Testis (tissue), 3 donors: ENCODE results near the gene ZNF786. TPM values are rescaled to one million over a fixed set of nuclear protein-coding genes. Genes with fewer than 3 reads are reported as not detected.

Experiments
- DNase-seq: peaks from one replicate; pipeline ENCODE4 v3.0.0-alpha.2; 2019
- H3K27ac ChIP-seq, 2 donors: fragments of 200-600 bp; sonication (generic); one replicate each; pipeline ENCODE4 v1.5.1; 2019
- H3K27me3 ChIP-seq: fragments of 200-600 bp; sonication (generic); one replicate; pipeline ENCODE4 v1.5.1; 2019
- H3K36me3 ChIP-seq: fragments of 200-600 bp; sonication (generic); one replicate; pipeline ENCODE4 v1.5.1; 2017; ENCODE audit warnings: low read depth; ENCODE audit errors: missing control alignments
- H3K4me1 ChIP-seq: fragments of 200-600 bp; sonication (generic); one replicate; pipeline ENCODE4 v1.5.1; 2019
- H3K4me3 ChIP-seq, 2 donors: fragments of 200-600 bp; sonication (generic); one replicate each; pipeline ENCODE4 v1.5.1; 2017 to 2019
- H3K9me3 ChIP-seq: fragments of 200-600 bp; sonication (generic); one replicate; pipeline ENCODE4 v1.5.1; 2017
- CTCF ChIP-seq, 3 experiments: fragments of 450-650 bp in 2 of 3; fragments of 200-600 bp in 1 of 3; sonication (generic) in 1 of 3; IDR thresholded peaks; one replicate each; pipeline ENCODE4 v1.5.1; 2016 to 2019; ENCODE audit warnings: antibody characterized with exemption in 3 of 3, mild to moderate bottlenecking in 2 of 3, moderate library complexity in 1 of 3
- POLR2A ChIP-seq: fragments of 450-650 bp; IDR thresholded peaks from one replicate; pipeline ENCODE4 v1.6.1; 2017; ENCODE audit warnings: antibody characterized with exemption, mild to moderate bottlenecking, moderate library complexity
- WGBS, 2 donors: methylation state at CpG; one replicate each; pipeline ENCODE4 v1.1.5; 2018; 5-methylcytosine and 5-hydroxymethylcytosine counted together
- intact Hi-C: fragments of 100-400 bp; cut with DNase I; formaldehyde crosslinking; loops from one replicate; pipeline ENCODE4 v1.15.1; 2023; ENCODE audit warnings: low total_unique reads
- polyA plus RNA-seq: library from polyadenylated mRNA; stranded (reverse); fragments of 350-450 nt; fragmentation: Illumina TruSeq; extraction: RNeasy Lipid Tissue Mini Kit (QIAGEN cat#74804); gene quantifications from one replicate; pipeline ENCODE4 v1.2.3, GENCODE V29; 2014; ENCODE audit warnings: low read depth, low replicate concordance; ENCODE audit not compliant: insufficient read depth
- total RNA-seq, 2 donors: library from RNA; depleted of rRNA; stranded (reverse); fragments of >200 nt; gene quantifications; one replicate each; pipeline ENCODE4 v1.2.3, GENCODE V29; 2016

ZNF786 gene
- total and polyA plus RNA-seq, 3 donors from 2014 or later: 2.6 to 8.8 (median 8.3) TPM

GRCh38 chr7:149085866-149086265 is 4.7 kb downstream of the ZNF786 start:
- TF ChIP-seq POLR2A (no peak), CTCF (IDR thresholded peaks at IDR 0.05) (no peak)
- Histone ChIP-seq H3K27me3 (no peaks in the 10 kb centered on the region), H3K4me3 (no peak overlapping the region), H3K27ac (no peak overlapping the region), H3K36me3 (no peaks in the 10 kb centered on the region), H3K4me1 (peaks cover 4% of the 10 kb centered on the region), H3K9me3 (no peaks in the 10 kb centered on the region)
- intact Hi-C loops: no loop called here
- DNase-seq: no peak
- 87 to 96% methylated on average over 1 of the region's 1 CpG for WGBS, 2 donors

- H3K4me1 ChIP-seq: no peaks in the 10 kb centered on the region
- intact Hi-C loops: no loop called here
- H3K9me3 ChIP-seq: no peaks in the 10 kb centered on the region
- DNase-seq: no peak
- no peaks in the 10 kb centered on the region for H3K27me3 ChIP-seq
- H3K36me3 ChIP-seq: no peaks in the 10 kb centered on the region
- TF ChIP-seq CTCF (IDR thresholded peaks at IDR 0.05) (no peak), POLR2A (no peak)
- H3K27ac ChIP-seq: no peak overlapping the region
- no peak overlapping the region for H3K4me3 ChIP-seq
- 98% methylated on average over 2 of the region's 2 CpGs for WGBS, 2 donors
These were observed 6.1 kb downstream of the ZNF786 start for GRCh38 chr7:149084407-149084806.

GRCh38 chr7:149081914-149082313 is 8.6 kb downstream of the ZNF786 start:
- no peak overlapping the region for H3K27ac ChIP-seq
- no peaks in the 10 kb centered on the region for H3K4me1 ChIP-seq
- TF ChIP-seq POLR2A: no peak
- TF ChIP-seq CTCF (IDR thresholded peaks at IDR 0.05): no peak
- no peaks in the 10 kb centered on the region for H3K27me3 ChIP-seq
- DNase-seq: no peak
- WGBS, 2 donors: 94 to 95% methylated on average over 6 of the region's 6 CpGs
- H3K36me3 ChIP-seq: no peaks in the 10 kb centered on the region
- intact Hi-C loops: no loop called here
- no peak overlapping the region for H3K4me3 ChIP-seq
- H3K9me3 ChIP-seq: no peaks in the 10 kb centered on the region

GRCh38 chr7:149077594-149077993 is 12.9 kb downstream of the ZNF786 start:
- no peaks in the 10 kb centered on the region for H3K27me3 ChIP-seq
- no peak overlapping the region for H3K4me3 ChIP-seq
- no peaks in the 10 kb centered on the region for H3K9me3 ChIP-seq
- WGBS, 2 donors: 82 to 84% methylated on average over 9 of the region's 9 CpGs
- H3K4me1 ChIP-seq: no peaks in the 10 kb centered on the region
- H3K36me3 ChIP-seq: no peaks in the 10 kb centered on the region
- no peak overlapping the region for H3K27ac ChIP-seq
- DNase-seq: no peak
- TF ChIP-seq CTCF (IDR thresholded peaks at IDR 0.05): no peak
- no peak for TF ChIP-seq POLR2A
- intact Hi-C loops: no loop called here

GRCh38 chr7:149075286-149075685 is 15.2 kb downstream of the ZNF786 start:
- no peaks in the 10 kb centered on the region for H3K9me3 ChIP-seq
- 100% methylated on average over 2 of the region's 2 CpGs for whole genome bisulfite sequencing, 2 donors
- no peak for DNase-seq
- no peaks in the 10 kb centered on the region for H3K4me1 ChIP-seq
- TF ChIP-seq CTCF (IDR thresholded peaks at IDR 0.05): no peak
- TF ChIP-seq POLR2A: no peak
- intact Hi-C loops: no loop called here
- no peak overlapping the region for H3K4me3 ChIP-seq
- H3K36me3 ChIP-seq: no peaks in the 10 kb centered on the region
- H3K27ac ChIP-seq: no peak overlapping the region
- no peaks in the 10 kb centered on the region for H3K27me3 ChIP-seq
